Measurements from ENCODE around the gene SHANK2.

Gene SHANK2

DNA sequence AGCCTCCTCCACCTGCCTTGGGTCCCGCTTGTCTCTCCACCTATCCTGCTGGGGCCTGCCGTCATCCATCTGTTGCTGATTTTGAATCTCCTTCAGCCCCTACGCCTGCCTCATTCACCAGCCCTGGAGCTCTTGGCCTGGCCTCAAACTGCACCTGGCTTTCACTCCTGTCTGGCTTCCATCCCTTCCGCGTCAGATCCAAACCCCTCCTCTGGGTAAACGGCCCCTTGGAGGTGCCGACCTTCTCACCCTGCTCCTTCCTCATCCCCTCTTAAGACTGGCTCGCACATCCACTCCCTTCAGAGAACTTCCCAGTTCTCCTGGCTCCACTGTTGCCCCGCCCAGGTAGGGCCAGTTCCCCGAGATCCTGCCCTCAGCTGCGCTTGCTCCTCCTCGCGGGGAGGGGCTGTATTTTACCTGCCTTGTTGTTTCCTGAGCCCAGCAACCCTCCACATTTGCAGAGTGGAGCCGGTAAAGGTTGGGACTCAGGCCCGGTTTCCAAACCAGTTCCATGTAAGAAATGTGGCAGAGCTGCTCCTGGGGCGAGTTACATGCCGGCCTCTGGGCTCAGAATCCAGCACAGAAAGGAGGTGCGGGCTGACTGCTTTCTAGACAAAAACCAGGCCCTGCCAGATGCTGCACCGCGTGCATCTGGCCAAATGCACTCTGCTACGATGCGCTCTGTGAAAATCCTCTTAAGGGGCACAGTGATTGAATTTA, 13.9 kb upstream of the SHANK2 start:
- no peaks in the 10 kb centered on the region for H3K27me3 ChIP-seq (ENCODE audit: insufficient read depth, low read depth, severe bottlenecking)
- no peak overlapping the region for H3K4me3 ChIP-seq (ENCODE audit: low read depth, low read length)
- TF ChIP-seq, protein P1, sequence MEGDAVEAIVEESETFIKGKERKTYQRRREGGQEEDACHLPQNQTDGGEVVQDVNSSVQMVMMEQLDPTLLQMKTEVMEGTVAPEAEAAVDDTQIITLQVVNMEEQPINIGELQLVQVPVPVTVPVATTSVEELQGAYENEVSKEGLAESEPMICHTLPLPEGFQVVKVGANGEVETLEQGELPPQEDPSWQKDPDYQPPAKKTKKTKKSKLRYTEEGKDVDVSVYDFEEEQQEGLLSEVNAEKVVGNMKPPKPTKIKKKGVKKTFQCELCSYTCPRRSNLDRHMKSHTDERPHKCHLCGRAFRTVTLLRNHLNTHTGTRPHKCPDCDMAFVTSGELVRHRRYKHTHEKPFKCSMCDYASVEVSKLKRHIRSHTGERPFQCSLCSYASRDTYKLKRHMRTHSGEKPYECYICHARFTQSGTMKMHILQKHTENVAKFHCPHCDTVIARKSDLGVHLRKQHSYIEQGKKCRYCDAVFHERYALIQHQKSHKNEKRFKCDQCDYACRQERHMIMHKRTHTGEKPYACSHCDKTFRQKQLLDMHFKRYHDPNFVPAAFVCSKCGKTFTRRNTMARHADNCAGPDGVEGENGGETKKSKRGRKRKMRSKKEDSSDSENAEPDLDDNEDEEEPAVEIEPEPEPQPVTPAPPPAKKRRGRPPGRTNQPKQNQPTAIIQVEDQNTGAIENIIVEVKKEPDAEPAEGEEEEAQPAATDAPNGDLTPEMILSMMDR (IDR thresholded peaks at IDR 0.05; ENCODE audit: low read depth, low read length), result no peak

DNA sequence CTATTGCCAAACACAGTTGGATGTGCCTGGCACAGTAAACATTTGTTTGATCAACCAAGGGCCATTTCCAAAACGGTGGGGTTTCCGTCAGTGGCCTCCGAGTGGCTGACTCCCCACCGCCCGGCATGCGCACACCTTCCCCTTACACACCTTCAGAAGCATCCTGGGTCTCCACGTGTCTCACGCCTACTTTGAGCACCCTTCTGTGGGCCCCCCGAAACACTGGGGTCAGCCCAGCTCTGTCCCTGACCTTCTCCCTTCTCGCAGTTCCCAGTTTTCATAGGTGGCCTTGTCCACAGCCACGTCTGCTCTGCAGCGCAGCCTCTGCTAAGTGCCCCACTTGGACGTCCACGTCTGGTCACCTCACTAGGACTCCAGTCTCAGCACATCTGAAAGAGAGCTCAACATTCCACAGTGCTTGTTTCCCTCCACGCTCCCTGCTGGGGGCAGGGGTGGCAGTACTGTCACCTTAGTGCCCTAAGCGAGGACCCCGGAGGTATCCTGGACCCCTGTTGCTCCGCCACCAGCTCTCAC, 13.2 kb upstream of the SHANK2 start:
- Histone ChIP-seq H3K9me3 (ENCODE audit: severe bottlenecking) (no peaks in the 10 kb centered on the region), H3K36me3 (no peaks in the 10 kb centered on the region), H3K27ac (no peak overlapping the region), H3K27me3 (ENCODE audit: insufficient read depth, low read depth, severe bottlenecking) (no peaks in the 10 kb centered on the region), H3K4me3 (ENCODE audit: low read depth, low read length) (no peak overlapping the region)
- TF ChIP-seq, protein P1 (IDR thresholded peaks at IDR 0.05; ENCODE audit: low read depth, low read length), result no peak
- DNase-seq, result no peak

More for the DNA sequence above, 13.9 kb upstream of the SHANK2 start:
- Histone ChIP-seq H3K36me3 (no peaks in the 10 kb centered on the region), H3K9me3 (ENCODE audit: severe bottlenecking) (no peaks in the 10 kb centered on the region), H3K27ac (no peak overlapping the region)
- no peak for DNase-seq

DNA sequence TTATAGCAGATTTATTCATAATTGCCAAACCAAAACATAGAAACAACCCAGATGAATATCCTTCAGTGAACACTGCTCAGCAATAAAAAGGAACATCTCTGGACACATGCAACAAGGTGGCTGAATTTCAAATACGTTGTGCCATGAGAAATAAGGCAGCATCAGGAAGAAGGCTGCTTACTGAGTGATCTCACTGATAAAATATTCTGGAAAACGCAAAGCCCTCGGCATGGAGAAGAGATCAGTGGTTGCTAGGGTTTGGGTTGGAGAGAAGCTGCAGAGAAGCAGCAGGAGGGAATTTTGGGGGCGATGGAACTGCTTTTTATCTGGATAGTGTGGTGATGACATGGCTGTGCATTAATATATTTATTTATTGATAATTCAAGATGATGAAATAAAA, 11.0 kb upstream of the SHANK2 start:
- DNase-seq, result no peak
- no peaks in the 10 kb centered on the region for H3K27me3 ChIP-seq (ENCODE audit: insufficient read depth, low read depth, severe bottlenecking)
- no peak overlapping the region for H3K4me3 ChIP-seq (ENCODE audit: low read depth, low read length)
- peaks cover 2% of the 10 kb centered on the region for H3K9me3 ChIP-seq (ENCODE audit: severe bottlenecking)
- TF ChIP-seq, protein P1 (IDR thresholded peaks at IDR 0.05; ENCODE audit: low read depth, low read length), result no peak
- no peak overlapping the region for H3K27ac ChIP-seq
- no peaks in the 10 kb centered on the region for H3K36me3 ChIP-seq

DNA sequence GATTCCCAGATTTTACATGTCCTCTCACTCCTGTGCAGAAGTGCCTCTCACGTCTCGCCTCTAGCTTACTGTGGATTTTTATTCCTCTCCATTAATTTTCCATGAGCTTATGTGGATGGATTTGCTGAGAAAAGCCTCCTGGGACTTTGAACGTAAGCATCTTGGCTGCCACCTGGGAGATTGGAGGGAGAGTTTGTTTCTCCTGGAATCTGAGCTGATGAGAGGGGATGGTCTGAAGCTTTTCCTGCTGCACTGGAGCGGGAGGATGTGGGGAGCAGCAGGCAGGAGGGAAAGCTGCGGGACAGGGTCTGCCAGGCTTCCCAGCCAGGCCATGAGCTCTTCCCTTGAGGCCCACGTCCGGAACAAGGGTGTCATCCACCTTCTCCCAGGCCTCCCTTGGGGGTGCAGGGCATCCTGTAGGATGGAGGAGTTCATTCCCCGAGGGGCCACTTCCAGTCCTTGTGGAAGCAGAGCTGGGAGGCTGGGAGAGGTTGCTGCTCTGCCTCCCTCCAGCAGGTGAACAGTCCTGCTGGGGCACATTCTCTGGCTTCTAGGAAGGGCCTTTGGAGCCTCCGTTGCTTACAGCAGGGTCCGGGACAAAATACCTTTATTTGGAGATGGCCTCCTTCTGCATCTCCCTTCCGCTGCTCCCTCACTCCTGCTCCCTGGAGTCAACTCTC, 3.6 kb upstream of the SHANK2 start:
- H3K27me3 ChIP-seq (ENCODE audit: insufficient read depth, low read depth, severe bottlenecking), result peaks cover 3% of the 10 kb centered on the region
- TF ChIP-seq, protein P1 (IDR thresholded peaks at IDR 0.05; ENCODE audit: low read depth, low read length), result no peak
- H3K4me3 ChIP-seq (ENCODE audit: low read depth, low read length), result no peak overlapping the region
- no peak for DNase-seq
- peaks cover 8% of the 10 kb centered on the region for H3K9me3 ChIP-seq (ENCODE audit: severe bottlenecking)
- H3K36me3 ChIP-seq, result no peaks in the 10 kb centered on the region
- no peak overlapping the region for H3K27ac ChIP-seq

DNA sequence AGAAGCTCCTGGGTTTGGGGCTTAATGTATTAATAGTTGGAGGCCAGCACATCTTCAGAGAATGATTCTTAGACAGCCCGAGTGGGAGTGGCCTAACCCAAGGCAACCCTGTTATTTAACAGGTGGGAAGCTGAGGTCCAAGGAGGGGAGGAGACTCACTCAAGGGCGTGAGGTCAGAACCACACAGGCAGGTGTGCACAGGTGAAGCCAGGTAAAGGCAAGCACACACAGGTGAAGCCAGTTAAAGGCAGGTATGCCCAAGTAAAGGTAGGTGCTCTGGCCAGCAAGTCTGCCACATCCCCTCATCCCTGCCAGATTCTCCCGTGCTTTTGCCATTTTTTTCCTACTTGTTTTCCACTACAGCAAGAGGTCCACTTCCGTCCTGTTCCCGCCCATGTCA, 2.9 kb upstream of the SHANK2 start:
- Histone ChIP-seq H3K27me3 (ENCODE audit: insufficient read depth, low read depth, severe bottlenecking) (peaks cover 7% of the 10 kb centered on the region), H3K27ac (no peak overlapping the region), H3K4me3 (ENCODE audit: low read depth, low read length) (no peak overlapping the region), H3K36me3 (no peaks in the 10 kb centered on the region), H3K9me3 (ENCODE audit: severe bottlenecking) (peaks cover 8% of the 10 kb centered on the region)
- no peak for DNase-seq
- TF ChIP-seq, protein P1 (IDR thresholded peaks at IDR 0.05; ENCODE audit: low read depth, low read length), result no peak
